Erythroblast (primary cell): ENCODE data around the gene TSHZ1.

Experiments
- GATA1 ChIP-seq: IDR thresholded peaks from 2 replicates; pipeline ENCODE4 v1.6.1; 2011; ENCODE audit warnings: low read depth, mild to moderate bottlenecking, control low read depth, low read length, moderate library complexity
- POLR2A ChIP-seq: IDR thresholded peaks from 2 replicates; pipeline ENCODE4 v1.6.1; 2011; ENCODE audit warnings: mild to moderate bottlenecking, low read length

DNA sequence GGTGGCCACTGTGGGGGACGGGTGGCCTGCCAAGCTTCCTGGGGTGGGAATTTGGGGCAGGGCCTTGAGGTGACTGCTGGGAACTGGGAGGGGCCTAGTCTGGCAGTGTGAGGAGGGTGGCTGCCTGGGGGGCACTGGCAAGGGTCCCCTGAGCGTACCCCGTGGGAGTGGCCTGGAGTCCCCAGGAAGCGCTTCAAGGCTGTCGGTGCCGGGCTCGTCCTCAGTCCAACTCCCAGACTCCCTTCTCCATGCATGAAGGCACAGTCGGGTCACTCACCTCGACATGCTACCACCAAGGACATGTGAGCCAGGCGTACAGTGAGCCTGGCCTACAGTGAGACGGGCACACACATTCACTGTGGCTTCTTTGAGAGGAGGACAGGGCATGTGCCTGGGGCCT is 111.6 kb downstream of the TSHZ1 start:
- no peak for TF ChIP-seq POLR2A
- TF ChIP-seq GATA1 = no peak
